Endothelial cell of coronary artery (primary cell): ENCODE results near the gene MRPL44. TPM values are rescaled to one million over a fixed set of nuclear protein-coding genes. Genes with fewer than 3 reads are reported as not detected.

Experiments used
- total RNA-seq: library from RNA; depleted of rRNA; stranded (reverse); fragments of >200 nt; gene quantifications from 2 replicates; pipeline ENCODE4 v1.2.3, GENCODE V29; 2014

The MRPL44 gene
- total RNA-seq: 26.8 and 29.1 TPM in 2 replicates

GRCh38 chr2:223957092-223957851, at the start of gene MRPL44:
Gene MRPL44, plus strand, starts transcription at chr2:223957463. Its CDS starts 10 bp downstream, at chr2:223957473.

DNA sequence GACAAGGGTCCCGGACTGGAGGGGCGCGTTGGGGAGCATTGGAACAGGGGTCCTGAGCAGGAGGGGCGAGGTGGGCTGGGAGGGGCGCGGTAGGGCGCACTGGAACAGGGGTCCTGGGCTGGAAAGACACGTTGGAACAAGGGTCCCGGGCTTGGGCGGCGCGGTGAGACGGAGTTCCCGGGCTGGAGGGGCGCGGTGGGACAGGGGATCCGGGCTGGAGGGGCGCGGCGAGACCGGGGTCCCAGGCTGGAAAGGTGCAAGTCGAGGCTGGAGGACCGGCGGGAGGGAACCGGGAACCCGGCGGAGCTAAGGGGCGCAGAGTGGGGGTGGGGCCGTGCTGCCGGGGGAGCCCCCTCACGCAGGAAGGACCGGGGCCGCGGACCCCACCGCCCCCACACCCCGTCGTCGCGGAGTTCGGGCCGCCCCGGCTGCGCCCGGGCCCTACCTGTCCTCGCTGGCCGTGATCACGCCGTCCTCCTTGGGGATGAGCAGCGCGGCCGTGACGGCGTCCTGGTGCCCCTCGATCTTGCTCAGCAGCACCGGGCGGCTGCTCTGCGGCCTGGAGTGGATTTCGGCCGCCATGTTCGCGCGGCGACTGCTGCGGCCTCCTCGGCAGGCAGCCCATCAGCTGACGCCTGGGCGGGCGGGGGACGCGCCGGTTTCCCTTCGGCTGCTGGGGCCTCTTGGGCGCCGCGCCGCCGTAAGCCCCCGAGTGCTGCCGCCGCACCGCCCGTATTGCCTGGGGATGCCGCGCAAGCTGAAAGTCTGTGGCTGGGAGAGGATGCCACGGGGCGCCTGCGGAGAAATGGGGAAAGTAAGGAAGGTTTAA, 12.3 kb upstream of the MRPL44 start, which contains the start of gene WDFY1:
TSS of gene WDFY1 (minus strand) at position 633 of the 829 bp plus-strand sequence. CDS start at position 582, 51 bp downstream.

Other genes starting within 250 kb of the MRPL44 start
- 3.2 and 7.7 TPM in 2 replicates for gene AP1S3, start 119.9 kb upstream of the MRPL44 start, total RNA-seq
- gene WDFY1, start 12.1 kb upstream of the MRPL44 start, total RNA-seq: 126 and 176 TPM in 2 replicates
- 7.2 and 18.6 TPM in 2 replicates for gene SERPINE2, start 81.8 kb downstream of the MRPL44 start, total RNA-seq